HG03108 (cell line): ENCODE results near the gene CYP26A1.

Source experiments
- ATAC-seq: cut with Tn5 transposase; IDR thresholded peaks from one replicate; pipeline ENCODE4 v1.9.1; 2021; ENCODE audit warnings: moderate library complexity; ENCODE audit not compliant: unreplicated experiment

The CYP26A1 gene

DNA sequence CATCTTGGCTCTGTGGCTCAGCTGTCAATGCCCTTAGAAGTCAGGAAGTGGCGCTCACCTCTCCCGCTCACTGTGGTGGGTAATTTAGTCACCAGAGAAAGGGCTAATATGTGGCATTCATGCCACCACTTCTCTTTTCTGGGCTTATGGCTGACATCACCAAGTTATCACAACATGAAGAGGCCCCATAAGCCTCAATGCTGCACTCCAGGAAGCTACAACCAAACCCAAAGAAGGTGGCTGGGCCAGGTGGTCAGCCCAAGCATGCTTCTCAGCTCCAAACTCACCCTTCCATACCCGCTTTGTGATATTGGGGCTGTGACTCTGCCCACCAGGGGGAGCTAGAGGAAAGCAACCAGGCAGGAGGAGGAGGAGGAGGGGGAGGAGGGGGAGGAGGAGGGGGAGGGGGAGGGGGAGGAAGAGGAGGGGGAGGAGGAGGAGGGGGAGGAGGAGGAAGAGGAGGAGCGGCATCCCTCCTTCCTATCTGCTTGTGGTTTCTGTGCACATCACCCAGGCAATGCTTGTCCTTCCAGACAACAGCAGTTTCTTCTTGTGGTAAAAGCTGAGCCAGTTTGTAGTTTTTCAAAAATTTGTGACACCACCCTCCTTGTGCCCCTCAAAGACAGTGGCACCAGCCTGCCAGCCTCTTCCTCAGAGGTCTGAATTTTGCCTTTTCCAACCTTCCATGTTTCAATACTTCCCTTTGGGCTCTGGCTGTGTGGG, 42.1 kb downstream of the CYP26A1 start:
- ATAC-seq = peak; percentile 65

DNA sequence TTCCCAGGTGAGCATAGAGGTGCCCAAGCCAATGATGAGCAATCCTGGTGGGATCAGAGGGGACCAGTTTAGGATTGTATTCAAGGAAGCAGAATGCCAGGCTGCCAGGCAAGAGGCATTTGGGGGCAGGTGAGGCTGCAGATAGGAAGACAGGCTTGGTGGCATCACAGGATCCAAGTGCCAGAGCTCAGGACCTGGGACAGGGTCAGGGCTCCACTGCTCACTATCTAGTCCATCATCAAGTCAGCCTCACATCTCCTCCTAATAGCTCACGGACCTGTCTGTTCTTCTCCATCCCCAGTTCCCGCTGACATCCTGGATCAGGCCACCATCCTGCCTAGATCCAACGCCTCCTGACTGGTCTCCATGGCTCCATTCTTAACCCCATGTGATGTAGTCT, 47.6 kb downstream of the CYP26A1 start:
- no peak for ATAC-seq

DNA sequence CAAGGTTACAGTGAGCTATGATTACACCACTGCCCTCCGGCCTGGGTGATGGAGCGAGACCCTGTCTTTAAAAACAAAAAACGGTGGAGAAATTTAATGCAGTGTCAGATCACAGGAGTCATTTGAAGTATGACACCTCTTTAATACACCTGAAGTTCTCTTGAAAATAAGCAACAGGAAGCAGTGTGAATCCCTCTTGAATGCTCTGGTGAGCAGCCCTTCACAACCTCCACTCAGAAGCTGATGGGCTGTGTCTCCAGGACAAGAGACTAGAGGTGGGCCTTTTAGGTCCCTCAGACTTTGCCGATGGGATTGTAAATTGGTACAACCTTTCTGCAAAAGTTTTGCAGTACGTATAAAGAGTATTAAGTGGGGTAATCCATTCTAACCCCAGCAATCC, 50.1 kb downstream of the CYP26A1 start:
- ATAC-seq = no peak

DNA sequence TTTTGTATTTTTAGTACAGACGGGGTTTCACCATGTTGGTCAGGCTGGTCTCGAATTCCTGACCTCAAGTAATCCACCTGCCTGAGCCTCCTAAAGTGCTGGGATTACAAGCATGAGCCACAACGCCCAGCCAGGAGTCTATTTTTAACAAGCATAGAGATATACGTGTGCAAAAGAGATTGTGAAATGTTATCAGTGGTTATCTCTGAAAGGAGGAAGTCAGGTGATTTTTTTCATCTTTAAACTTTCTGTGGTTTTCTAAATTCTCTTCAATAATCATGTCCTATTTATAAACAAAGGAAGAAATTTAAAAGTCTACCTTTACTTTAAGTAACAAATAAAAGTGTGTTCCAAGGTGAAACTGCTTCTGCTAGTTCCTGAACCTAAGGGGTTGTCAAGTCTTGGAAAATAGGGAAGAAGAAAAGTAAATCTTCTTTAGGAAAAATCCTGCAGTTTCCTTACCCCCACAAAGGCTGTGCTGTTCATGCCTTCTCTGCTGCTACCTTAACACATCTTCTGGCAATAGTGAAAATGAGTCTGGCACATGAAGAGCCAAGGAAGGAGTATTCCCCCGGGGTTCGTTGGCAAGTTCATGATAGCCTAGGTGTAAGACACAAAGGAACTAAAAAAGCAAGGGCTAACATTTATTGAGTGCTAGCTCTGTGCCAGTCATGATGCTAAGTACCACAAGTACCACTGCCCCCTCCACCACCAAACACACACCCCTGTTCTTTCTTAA, 51.1 kb downstream of the CYP26A1 start:
- no peak for ATAC-seq

- ATAC-seq = no peak
Observed at GRCh38 chr10:93125966-93126365, 52.3 kb downstream of the CYP26A1 start.

DNA sequence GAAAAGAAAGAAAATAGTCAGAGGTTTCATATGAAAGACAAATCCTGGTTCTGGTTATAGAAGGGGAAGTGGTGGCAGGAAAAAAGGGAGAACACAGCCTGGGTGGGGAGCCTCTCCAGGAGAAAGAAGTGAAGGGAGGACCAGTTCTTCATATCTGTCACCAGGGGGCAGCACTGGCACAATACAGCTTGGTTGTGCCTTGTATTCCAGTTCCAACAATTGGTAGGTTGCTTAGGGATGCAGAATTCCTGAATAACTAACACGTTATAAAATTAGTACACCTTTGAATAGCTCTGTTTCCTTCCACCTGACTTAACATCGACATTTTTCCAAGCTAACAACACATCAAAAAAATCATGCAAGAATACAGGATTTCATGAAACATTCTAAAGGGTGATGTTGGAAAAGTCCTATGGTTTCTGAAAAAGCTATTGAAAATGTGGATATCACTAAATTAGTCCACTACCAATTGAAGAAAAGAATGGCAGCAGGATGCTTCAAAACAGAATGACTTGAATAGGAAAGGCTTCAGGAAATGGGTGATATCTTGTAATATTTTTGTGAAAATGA, 52.9 kb downstream of the CYP26A1 start:
- ATAC-seq = no peak
